Jurkat, Clone E6-1 (cell line): Measurements from ENCODE around the gene NTM.

Experiments used
- DNase-seq: peaks from one replicate; pipeline ENCODE4 v3.0.0-alpha.2; 2011; ENCODE audit warnings: low read depth, low spot score
- H3K4me3 ChIP-seq: 2 replicates; pipeline ENCODE4 v1.5.1; 2011; ENCODE audit warnings: mild to moderate bottlenecking, low read length, control low read depth, moderate library complexity

NTM gene

GRCh38 chr11:132125988-132126871, 755.8 kb downstream of the NTM start:
- H3K4me3 ChIP-seq, result no peak overlapping the region
- no peak for DNase-seq

GRCh38 chr11:132126973-132127899, 756.8 kb downstream of the NTM start:
- no peak for DNase-seq

GRCh38 chr11:132127900-132128288, 757.5 kb downstream of the NTM start:
- no peak overlapping the region for H3K4me3 ChIP-seq
- no peak for DNase-seq

More at GRCh38 chr11:132126973-132127899, 756.8 kb downstream of the NTM start:
- H3K4me3 ChIP-seq, result no peak overlapping the region

GRCh38 chr11:132131047-132131446, 760.6 kb downstream of the NTM start:
- no peak overlapping the region for H3K4me3 ChIP-seq
- no peak for DNase-seq

- no peak for DNase-seq
- no peak overlapping the region for H3K4me3 ChIP-seq
Observed at GRCh38 chr11:132131961-132132360, 761.5 kb downstream of the NTM start.

- DNase-seq, result no peak
- no peak overlapping the region for H3K4me3 ChIP-seq
Observed at GRCh38 chr11:132134322-132134721, 763.9 kb downstream of the NTM start.

- no peak for DNase-seq
- no peak overlapping the region for H3K4me3 ChIP-seq
Observed at GRCh38 chr11:132137289-132137980, 767.0 kb downstream of the NTM start.

- H3K4me3 ChIP-seq, result no peak overlapping the region
- DNase-seq, result no peak
Observed at GRCh38 chr11:132137981-132138313, 767.5 kb downstream of the NTM start.

- no peak overlapping the region for H3K4me3 ChIP-seq
- no peak for DNase-seq
Observed at GRCh38 chr11:132139181-132139580, 768.8 kb downstream of the NTM start.

- no peak for DNase-seq
- H3K4me3 ChIP-seq, result no peak overlapping the region
Observed at GRCh38 chr11:132140056-132140455, 769.6 kb downstream of the NTM start.

- H3K4me3 ChIP-seq, result no peak overlapping the region
- no peak for DNase-seq
Observed at GRCh38 chr11:132142121-132142520, 771.7 kb downstream of the NTM start.

- no peak for DNase-seq
- no peak overlapping the region for H3K4me3 ChIP-seq
Observed at GRCh38 chr11:132142554-132142953, 772.1 kb downstream of the NTM start.

- no peak for DNase-seq
- H3K4me3 ChIP-seq, result no peak overlapping the region
Observed at GRCh38 chr11:132147464-132147863, 777.0 kb downstream of the NTM start.

- DNase-seq, result no peak
Observed at GRCh38 chr11:132154781-132155180, 784.4 kb downstream of the NTM start.

GRCh38 chr11:132158091-132158490, 787.7 kb downstream of the NTM start:
- peak; percentile 25 for DNase-seq
- no peak overlapping the region for H3K4me3 ChIP-seq

More at GRCh38 chr11:132154781-132155180, 784.4 kb downstream of the NTM start:
- no peak overlapping the region for H3K4me3 ChIP-seq

- no peak for DNase-seq
- no peak overlapping the region for H3K4me3 ChIP-seq
Observed at GRCh38 chr11:132158696-132159095, 788.3 kb downstream of the NTM start.

- no peak for DNase-seq
- no peak overlapping the region for H3K4me3 ChIP-seq
Observed at GRCh38 chr11:132161403-132162078, 791.1 kb downstream of the NTM start.

GRCh38 chr11:132168344-132168981, 798.0 kb downstream of the NTM start:
- no peak overlapping the region for H3K4me3 ChIP-seq
- DNase-seq, result no peak

- H3K4me3 ChIP-seq, result no peak overlapping the region
- no peak for DNase-seq
Observed at GRCh38 chr11:132171031-132171430, 800.6 kb downstream of the NTM start.
